ENCODE measurements around the gene CACNA1A. TPM values are rescaled to one million over a fixed set of nuclear protein-coding genes. Genes with fewer than 3 reads are reported as not detected.

The CACNA1A gene
- total and polyA plus RNA-seq, 2 of the 13 experiments (the other 11 are each of a cell fraction or from before 2014, with no cell fraction given): not detected

- TF ChIP-seq LRRFIP1 (CRISPR knock-in tag; conservative IDR thresholded peaks at IDR 0.05): no peak
- TF ChIP-seq ZNF264 (CRISPR knock-in tag; IDR thresholded peaks at IDR 0.05): 0 out of 2 replicates have a peak, but pooled peaks have one; percentile 36
- peak; percentile 52; the same call in 1 of the 2 replicates for TF ChIP-seq GATAD2A (CRISPR knock-in tag; IDR thresholded peaks at IDR 0.05)
- TF ChIP-seq ZNF777 (CRISPR knock-in tag; IDR thresholded peaks at IDR 0.05): 0 out of 2 replicates have a peak, but pooled peaks have one; percentile 10
- peak; percentile 70 for TF ChIP-seq ATF3 (CRISPR knock-in tag; IDR thresholded peaks at IDR 0.05)
- no peak for TF ChIP-seq GFI1 (CRISPR knock-in tag; IDR thresholded peaks at IDR 0.05; ENCODE audit: borderline replicate concordance)
- peak; percentile 82 for TF ChIP-seq ZNF792 (CRISPR knock-in tag; IDR thresholded peaks at IDR 0.05)
- TF ChIP-seq ZNF546 (CRISPR knock-in tag; conservative IDR thresholded peaks at IDR 0.05): 0 out of 2 replicates have a peak, but pooled peaks have one; percentile 32
- TF ChIP-seq ZNF746 (CRISPR knock-in tag; IDR thresholded peaks at IDR 0.05): no peak
- TF ChIP-seq ZNF367 (CRISPR knock-in tag; IDR thresholded peaks at IDR 0.05; ENCODE audit: borderline replicate concordance): no peak
- peak; percentile 86; the same call in 1 of the 2 replicates for TF ChIP-seq TGIF2 (CRISPR knock-in tag; IDR thresholded peaks at IDR 0.05)
- TF ChIP-seq ZFP36L2 (CRISPR knock-in tag; IDR thresholded peaks at IDR 0.05): 0 out of 2 replicates have a peak, but pooled peaks have one; percentile 82
- peak; percentile 20; the same call in 1 of the 2 replicates for TF ChIP-seq PITX1 (CRISPR knock-in tag; IDR thresholded peaks at IDR 0.05)
Observed at GRCh38 chr19:13441810-13442512, 64.3 kb downstream of the CACNA1A start (continued).

All from HepG2 (cell line).